Choroid plexus epithelial cell (primary cell): ENCODE results near the gene AADACL2.
"Not testable (repeated sequence)": the region's sequence is repeated elsewhere in the genome, so short reads cannot be mapped to it uniquely, and the experiment has no call there.

Experiments used
- DNase-seq: peaks from one replicate; pipeline ENCODE4 v3.0.0-alpha.2; 2010; ENCODE audit warnings: low read depth
- H3K4me3 ChIP-seq: 2 replicates; pipeline ENCODE4 v1.5.1; 2011; ENCODE audit warnings: low read depth, mild to moderate bottlenecking, control low read depth, low read length, moderate library complexity
- CTCF ChIP-seq: conservative IDR thresholded peaks from 2 replicates; pipeline ENCODE4 v1.5.1; 2011; ENCODE audit warnings: low read depth, mild to moderate bottlenecking, control low read depth, inconsistent platforms, low read length, moderate library complexity

The AADACL2 gene

GRCh38 chr3:151789853-151790463, 56.2 kb downstream of the AADACL2 start:
- DNase-seq = no peak
- no peak for TF ChIP-seq CTCF
- no peak overlapping the region for H3K4me3 ChIP-seq

- DNase-seq, H3K4me3 ChIP-seq: not testable (repeated sequence)
Measured at GRCh38 chr3:151790763-151791162, 57.0 kb downstream of the AADACL2 start.

- H3K4me3 ChIP-seq = no peak overlapping the region
- no peak for DNase-seq
- TF ChIP-seq CTCF = no peak
Measured at GRCh38 chr3:151792411-151792810, 58.7 kb downstream of the AADACL2 start.

- no peak for TF ChIP-seq CTCF
- no peak overlapping the region for H3K4me3 ChIP-seq
- DNase-seq = no peak
Measured at GRCh38 chr3:151793636-151794035, 59.9 kb downstream of the AADACL2 start.

- no peak for TF ChIP-seq CTCF
- DNase-seq = no peak
- H3K4me3 ChIP-seq = no peak overlapping the region
Measured at GRCh38 chr3:151794080-151794479, 60.4 kb downstream of the AADACL2 start.

GRCh38 chr3:151795276-151795675, 61.5 kb downstream of the AADACL2 start:
- H3K4me3 ChIP-seq = no peak overlapping the region
- TF ChIP-seq CTCF = no peak
- DNase-seq = peak; percentile 73

- H3K4me3 ChIP-seq = no peak overlapping the region
- TF ChIP-seq CTCF = no peak
- peak; percentile 49 for DNase-seq
Measured at GRCh38 chr3:151796105-151796680, 62.5 kb downstream of the AADACL2 start.
